ENCODE measurements around the gene WFS1. TPM values are rescaled to one million over a fixed set of nuclear protein-coding genes. Genes with fewer than 3 reads are reported as not detected.

WFS1 gene
- total and polyA plus RNA-seq, 2 of the 13 experiments (the other 11 are each of a cell fraction or from before 2014, with no cell fraction given), result 39.1 to 42.2 TPM

DNA sequence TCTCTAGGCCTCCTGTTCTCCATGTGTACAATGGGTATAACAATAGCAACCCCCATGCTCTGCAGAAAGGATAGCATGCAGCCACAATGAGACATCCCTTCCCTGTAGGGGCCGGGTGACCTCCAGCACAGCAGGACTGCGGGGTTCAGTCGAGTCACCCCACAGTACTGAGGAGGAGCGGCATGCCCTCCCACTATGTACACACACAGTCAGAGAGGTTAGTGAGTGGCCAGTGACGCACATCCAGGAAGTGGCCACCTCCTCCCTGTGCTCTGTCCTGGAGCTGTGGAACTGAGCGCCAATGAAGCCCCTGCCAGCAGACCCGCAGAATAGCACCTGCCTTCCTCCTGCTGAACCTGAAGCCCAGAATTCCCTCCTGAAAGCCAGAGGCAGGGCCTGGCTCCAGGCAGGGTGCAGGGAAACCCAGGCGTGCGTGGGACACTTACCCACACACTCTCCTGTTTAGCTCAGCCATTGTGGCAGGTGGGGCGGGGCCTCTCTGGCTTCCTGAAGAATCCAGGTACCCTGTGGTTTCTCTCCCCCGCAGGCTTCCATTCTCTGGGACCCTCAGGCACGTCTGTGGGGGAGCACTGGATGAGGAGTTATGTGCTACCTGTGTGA, 50.0 kb downstream of the WFS1 start (continued):
- peak; percentile 78 for TF ChIP-seq ZNF691 (CRISPR knock-in tag; IDR thresholded peaks at IDR 0.05; ENCODE audit: borderline replicate concordance, low read depth)
- no peak for TF ChIP-seq ZNF552 (CRISPR knock-in tag; IDR thresholded peaks at IDR 0.05; ENCODE audit: borderline replicate concordance)
- TF ChIP-seq MIER2 (CRISPR knock-in tag; IDR thresholded peaks at IDR 0.05), result no peak
- TF ChIP-seq POLR2G (IDR thresholded peaks at IDR 0.05; ENCODE audit: low read depth, low read length), result 0 out of 2 replicates have a peak, but pooled peaks have one; percentile 23
- no peak for TF ChIP-seq ESRRA (CRISPR knock-in tag; IDR thresholded peaks at IDR 0.05; ENCODE audit: low read depth)
- no peak for TF ChIP-seq ZNF510 (CRISPR knock-in tag; IDR thresholded peaks at IDR 0.05; ENCODE audit: low read depth)
- no peak for TF ChIP-seq ZFP37 (CRISPR knock-in tag; IDR thresholded peaks at IDR 0.05; ENCODE audit: borderline replicate concordance)
- TF ChIP-seq HNRNPL (IDR thresholded peaks at IDR 0.05; ENCODE audit: low read depth, low read length), result no peak
- no peak for TF ChIP-seq SNAPC5 (CRISPR knock-in tag; IDR thresholded peaks at IDR 0.05; ENCODE audit: borderline replicate concordance)
- TF ChIP-seq HNF4G (IDR thresholded peaks at IDR 0.05; ENCODE audit: borderline replicate concordance, low read depth, low read length), result no peak
- no peak for TF ChIP-seq HNF4G (CRISPR knock-in tag; IDR thresholded peaks at IDR 0.05; ENCODE audit: borderline replicate concordance, low read depth)
- no peak for TF ChIP-seq KDM1A (CRISPR knock-in tag; IDR thresholded peaks at IDR 0.05)
- no peak for TF ChIP-seq HNF1A (IDR thresholded peaks at IDR 0.05; ENCODE audit: low read depth)
- TF ChIP-seq HNF1A (CRISPR knock-in tag; IDR thresholded peaks at IDR 0.05; ENCODE audit: borderline replicate concordance), result no peak
- TF ChIP-seq, protein P1, sequence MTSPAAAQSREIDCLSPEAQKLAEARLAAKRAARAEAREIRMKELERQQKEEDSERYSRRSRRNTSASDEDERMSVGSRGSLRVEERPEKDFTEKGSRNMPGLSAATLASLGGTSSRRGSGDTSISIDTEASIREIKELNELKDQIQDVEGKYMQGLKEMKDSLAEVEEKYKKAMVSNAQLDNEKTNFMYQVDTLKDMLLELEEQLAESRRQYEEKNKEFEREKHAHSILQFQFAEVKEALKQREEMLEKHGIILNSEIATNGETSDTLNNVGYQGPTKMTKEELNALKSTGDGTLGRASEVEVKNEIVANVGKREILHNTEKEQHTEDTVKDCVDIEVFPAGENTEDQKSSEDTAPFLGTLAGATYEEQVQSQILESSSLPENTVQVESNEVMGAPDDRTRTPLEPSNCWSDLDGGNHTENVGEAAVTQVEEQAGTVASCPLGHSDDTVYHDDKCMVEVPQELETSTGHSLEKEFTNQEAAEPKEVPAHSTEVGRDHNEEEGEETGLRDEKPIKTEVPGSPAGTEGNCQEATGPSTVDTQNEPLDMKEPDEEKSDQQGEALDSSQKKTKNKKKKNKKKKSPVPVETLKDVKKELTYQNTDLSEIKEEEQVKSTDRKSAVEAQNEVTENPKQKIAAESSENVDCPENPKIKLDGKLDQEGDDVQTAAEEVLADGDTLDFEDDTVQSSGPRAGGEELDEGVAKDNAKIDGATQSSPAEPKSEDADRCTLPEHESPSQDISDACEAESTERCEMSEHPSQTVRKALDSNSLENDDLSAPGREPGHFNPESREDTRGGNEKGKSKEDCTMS (CRISPR knock-in tag; conservative IDR thresholded peaks at IDR 0.05), result no peak
- TF ChIP-seq PBX3 (CRISPR knock-in tag; IDR thresholded peaks at IDR 0.05; ENCODE audit: borderline replicate concordance), result no peak
- TF ChIP-seq ZNF878 (CRISPR knock-in tag; IDR thresholded peaks at IDR 0.05), result no peak
- no peak for TF ChIP-seq TFDP1 (CRISPR knock-in tag; IDR thresholded peaks at IDR 0.05; ENCODE audit: borderline replicate concordance)
- no peak for TF ChIP-seq ZMAT3 (CRISPR knock-in tag; conservative IDR thresholded peaks at IDR 0.05)
- TF ChIP-seq ZNF546 (CRISPR knock-in tag; conservative IDR thresholded peaks at IDR 0.05), result no peak
